T-helper 1 cell (primary cell): ENCODE results near the gene TDRD10.
"Not testable (repeated sequence)": the region's sequence is repeated elsewhere in the genome, so short reads cannot be mapped to it uniquely, and the experiment has no call there.

Experiments used
- DNase-seq, 5 donors: peaks; one replicate each; pipeline ENCODE4 v3.0.0-alpha.2; 2012 to 2020

Gene TDRD10

GRCh38 chr1:154479764-154480421, 22.1 kb upstream of the TDRD10 start:
- peak in 4 of 5 donors; percentile 9 to 73 (median 46) for DNase-seq

- no peak for DNase-seq
Observed at GRCh38 chr1:154481053-154481452, 21.0 kb upstream of the TDRD10 start.

GRCh38 chr1:154483941-154484803, 17.8 kb upstream of the TDRD10 start:
- DNase-seq = no peak

GRCh38 chr1:154485106-154485505, 16.9 kb upstream of the TDRD10 start:
- DNase-seq = no peak

GRCh38 chr1:154485910-154486496, 16.0 kb upstream of the TDRD10 start:
- no peak for DNase-seq

GRCh38 chr1:154486756-154487155, 15.3 kb upstream of the TDRD10 start:
- not testable (repeated sequence) for DNase-seq

- DNase-seq = no peak
Observed at GRCh38 chr1:154488922-154489321, 13.1 kb upstream of the TDRD10 start.

- no peak for DNase-seq
Observed at GRCh38 chr1:154489695-154490274, 12.2 kb upstream of the TDRD10 start.

- DNase-seq = no peak
Observed at GRCh38 chr1:154490317-154490716, 11.7 kb upstream of the TDRD10 start.

GRCh38 chr1:154492115-154492514, 9.9 kb upstream of the TDRD10 start:
- no peak for DNase-seq

GRCh38 chr1:154493276-154493675, 8.7 kb upstream of the TDRD10 start:
- peak in 1 of 5 donors; percentile 52 for DNase-seq

- no peak for DNase-seq
Observed at GRCh38 chr1:154495496-154496273, 6.3 kb upstream of the TDRD10 start.

- DNase-seq = no peak
Observed at GRCh38 chr1:154496383-154496782, 5.6 kb upstream of the TDRD10 start.

GRCh38 chr1:154497026-154497806, 4.8 kb upstream of the TDRD10 start:
- no peak for DNase-seq

GRCh38 chr1:154499446-154499845, 2.6 kb upstream of the TDRD10 start:
- DNase-seq = peak in 1 of 5 donors; percentile 23

- DNase-seq = no peak
Observed at GRCh38 chr1:154500533-154500932, 1.5 kb upstream of the TDRD10 start.

- DNase-seq = no peak
Observed at GRCh38 chr1:154501423-154502065, 475 bp upstream of the TDRD10 start.

GRCh38 chr1:154502744-154503115, 711 bp downstream of the TDRD10 start:
- DNase-seq = peak in 1 of 5 donors; percentile 2

GRCh38 chr1:154503898-154504297, 1.9 kb downstream of the TDRD10 start:
- no peak for DNase-seq

- no peak for DNase-seq
Observed at GRCh38 chr1:154512760-154513159, 10.7 kb downstream of the TDRD10 start.

- no peak for DNase-seq
Observed at GRCh38 chr1:154514066-154514553, 12.1 kb downstream of the TDRD10 start.
